GM19035 (cell line): Measurements from ENCODE around the gene TXNDC17.
"Not testable (repeated sequence)": the region's sequence is repeated elsewhere in the genome, so short reads cannot be mapped to it uniquely, and the experiment has no call there.

Experiments
- ATAC-seq: cut with Tn5 transposase; IDR thresholded peaks from one replicate; pipeline ENCODE4 v1.9.1; 2021; ENCODE audit not compliant: unreplicated experiment

TXNDC17 gene

GRCh38 chr17:6640536-6641246 is at the start of gene TXNDC17, which contains the start of gene KIAA0753:
TXNDC17 (plus strand) TSS chr17:6641060; CDS start chr17:6641083, 23 bp downstream.
KIAA0753 (minus strand) TSS chr17:6640711; CDS start chr17:6635103, 5,608 bp downstream.
- peak; percentile 84 for ATAC-seq

GRCh38 chr17:6591599-6592158 is 49.2 kb upstream of the TXNDC17 start:
- ATAC-seq, result no peak

GRCh38 chr17:6592173-6592572 is 48.7 kb upstream of the TXNDC17 start:
- ATAC-seq, result no peak

GRCh38 chr17:6593371-6593770 is 47.5 kb upstream of the TXNDC17 start:
- ATAC-seq, result not testable (repeated sequence)

- no peak for ATAC-seq
These were observed 44.8 kb upstream of the TXNDC17 start for GRCh38 chr17:6596081-6596480.

GRCh38 chr17:6596511-6596910 is 44.3 kb upstream of the TXNDC17 start:
- no peak for ATAC-seq

GRCh38 chr17:6596941-6597340 is 43.9 kb upstream of the TXNDC17 start:
- ATAC-seq, result no peak

- ATAC-seq, result no peak
These were observed 43.1 kb upstream of the TXNDC17 start for GRCh38 chr17:6597727-6598126.

- no peak for ATAC-seq
These were observed 41.5 kb upstream of the TXNDC17 start for GRCh38 chr17:6599364-6599763.

- no peak for ATAC-seq
These were observed 38.7 kb upstream of the TXNDC17 start for GRCh38 chr17:6602141-6602540.

- no peak for ATAC-seq
These were observed 37.0 kb upstream of the TXNDC17 start for GRCh38 chr17:6603744-6604325.

GRCh38 chr17:6605142-6605541 is 35.7 kb upstream of the TXNDC17 start:
- no peak for ATAC-seq

- ATAC-seq, result no peak
These were observed 32.5 kb upstream of the TXNDC17 start for GRCh38 chr17:6608321-6608720.

- ATAC-seq, result no peak
These were observed 30.8 kb upstream of the TXNDC17 start for GRCh38 chr17:6610011-6610410.

GRCh38 chr17:6611231-6611630 is 29.6 kb upstream of the TXNDC17 start:
- no peak for ATAC-seq

GRCh38 chr17:6623941-6624340 is 16.9 kb upstream of the TXNDC17 start:
- no peak for ATAC-seq

- ATAC-seq, result no peak
These were observed 14.2 kb upstream of the TXNDC17 start for GRCh38 chr17:6626616-6627015.

- ATAC-seq, result no peak
These were observed 13.8 kb upstream of the TXNDC17 start for GRCh38 chr17:6627019-6627418.

GRCh38 chr17:6630390-6630789 is 10.5 kb upstream of the TXNDC17 start:
- no peak for ATAC-seq

GRCh38 chr17:6632530-6632929 is 8.3 kb upstream of the TXNDC17 start:
- ATAC-seq, result no peak

- ATAC-seq, result no peak
These were observed 7.6 kb upstream of the TXNDC17 start for GRCh38 chr17:6633263-6633662.

GRCh38 chr17:6636105-6636504 is 4.8 kb upstream of the TXNDC17 start:
- ATAC-seq, result no peak
